Ectodermal cell (in vitro differentiated cells): Measurements from ENCODE around the gene FBXO48.

ENCODE experiments used
- H3K27ac ChIP-seq: 2 replicates; pipeline ENCODE4 v1.7.0; 2013; ENCODE audit warnings: mild to moderate bottlenecking, low read depth, low read length; ENCODE audit not compliant: insufficient read depth, poor library complexity, severe bottlenecking
- H3K27me3 ChIP-seq: 2 replicates; pipeline ENCODE4 v1.7.0; 2013; ENCODE audit warnings: mild to moderate bottlenecking, low read length; ENCODE audit not compliant: insufficient read depth, control insufficient read depth, poor library complexity, severe bottlenecking
- H3K36me3 ChIP-seq: one replicate; pipeline ENCODE4 v1.7.0; 2013; ENCODE audit warnings: low read length; ENCODE audit not compliant: control insufficient read depth, insufficient read depth
- H3K4me1 ChIP-seq: one replicate; pipeline ENCODE4 v1.7.0; 2013; ENCODE audit warnings: low read length; ENCODE audit not compliant: control insufficient read depth, insufficient read depth
- H3K4me3 ChIP-seq: 2 replicates; pipeline ENCODE4 v1.7.0; 2013; ENCODE audit warnings: low read depth, low read length, control low read depth; ENCODE audit not compliant: insufficient read depth
- H3K9me3 ChIP-seq: 2 replicates; pipeline ENCODE4 v1.7.0; 2013; ENCODE audit warnings: mild to moderate bottlenecking, low read length, moderate library complexity; ENCODE audit not compliant: control insufficient read depth
- whole genome bisulfite sequencing, 2 experiments: methylation state at CpG; one replicate each; pipeline ENCODE4 v1.1.7; 2013; ENCODE audit warnings: missing lambda C conversion rate in 2 of 2; 5-methylcytosine and 5-hydroxymethylcytosine counted together

Gene FBXO48

GRCh38 chr2:68438455-68439303 is 28.4 kb downstream of the FBXO48 start:
- H3K9me3 ChIP-seq: no peaks in the 10 kb centered on the region
- H3K4me3 ChIP-seq: no peak overlapping the region
- no peaks in the 10 kb centered on the region for H3K27me3 ChIP-seq
- no peaks in the 10 kb centered on the region for H3K4me1 ChIP-seq
- 90 to 94% methylated on average over 7 of the region's 7 CpGs for WGBS, 2 experiments
- H3K27ac ChIP-seq: no peak overlapping the region
- no peaks in the 10 kb centered on the region for H3K36me3 ChIP-seq

GRCh38 chr2:68436270-68436669 is 30.8 kb downstream of the FBXO48 start:
- H3K27me3 ChIP-seq: no peaks in the 10 kb centered on the region
- H3K4me3 ChIP-seq: no peak overlapping the region
- 86 to 94% methylated on average over 4 of the region's 4 CpGs for WGBS, 2 experiments
- H3K9me3 ChIP-seq: no peaks in the 10 kb centered on the region
- no peaks in the 10 kb centered on the region for H3K36me3 ChIP-seq
- H3K27ac ChIP-seq: no peak overlapping the region
- no peaks in the 10 kb centered on the region for H3K4me1 ChIP-seq

DNA sequence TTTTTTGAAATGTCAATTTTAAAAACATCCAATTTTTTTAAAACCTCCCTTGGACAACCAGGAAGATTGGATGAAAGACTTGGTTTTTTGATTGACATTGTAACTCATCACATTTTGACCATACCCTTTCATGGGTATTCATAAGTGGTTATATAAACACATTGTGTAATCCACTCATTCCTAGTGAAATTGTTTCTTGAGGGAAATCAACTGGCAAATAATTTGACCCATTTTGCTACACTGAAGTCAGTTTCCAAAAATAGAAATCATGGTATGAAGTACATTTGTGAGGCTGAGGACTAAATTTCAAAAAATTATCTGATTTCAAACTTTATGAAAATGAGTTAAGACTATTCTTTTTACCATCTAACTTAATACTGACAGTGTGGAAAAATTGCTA is 31.5 kb downstream of the FBXO48 start:
- H3K27me3 ChIP-seq: no peaks in the 10 kb centered on the region
- H3K4me1 ChIP-seq: no peaks in the 10 kb centered on the region
- no peaks in the 10 kb centered on the region for H3K9me3 ChIP-seq
- no peak overlapping the region for H3K27ac ChIP-seq
- no peaks in the 10 kb centered on the region for H3K36me3 ChIP-seq
- no peak overlapping the region for H3K4me3 ChIP-seq

- no peaks in the 10 kb centered on the region for H3K9me3 ChIP-seq
- H3K4me3 ChIP-seq: no peak overlapping the region
- H3K36me3 ChIP-seq: no peaks in the 10 kb centered on the region
- H3K27me3 ChIP-seq: no peaks in the 10 kb centered on the region
- no peaks in the 10 kb centered on the region for H3K4me1 ChIP-seq
- H3K27ac ChIP-seq: no peak overlapping the region
These were observed 32.1 kb downstream of the FBXO48 start for GRCh38 chr2:68434981-68435380.

DNA sequence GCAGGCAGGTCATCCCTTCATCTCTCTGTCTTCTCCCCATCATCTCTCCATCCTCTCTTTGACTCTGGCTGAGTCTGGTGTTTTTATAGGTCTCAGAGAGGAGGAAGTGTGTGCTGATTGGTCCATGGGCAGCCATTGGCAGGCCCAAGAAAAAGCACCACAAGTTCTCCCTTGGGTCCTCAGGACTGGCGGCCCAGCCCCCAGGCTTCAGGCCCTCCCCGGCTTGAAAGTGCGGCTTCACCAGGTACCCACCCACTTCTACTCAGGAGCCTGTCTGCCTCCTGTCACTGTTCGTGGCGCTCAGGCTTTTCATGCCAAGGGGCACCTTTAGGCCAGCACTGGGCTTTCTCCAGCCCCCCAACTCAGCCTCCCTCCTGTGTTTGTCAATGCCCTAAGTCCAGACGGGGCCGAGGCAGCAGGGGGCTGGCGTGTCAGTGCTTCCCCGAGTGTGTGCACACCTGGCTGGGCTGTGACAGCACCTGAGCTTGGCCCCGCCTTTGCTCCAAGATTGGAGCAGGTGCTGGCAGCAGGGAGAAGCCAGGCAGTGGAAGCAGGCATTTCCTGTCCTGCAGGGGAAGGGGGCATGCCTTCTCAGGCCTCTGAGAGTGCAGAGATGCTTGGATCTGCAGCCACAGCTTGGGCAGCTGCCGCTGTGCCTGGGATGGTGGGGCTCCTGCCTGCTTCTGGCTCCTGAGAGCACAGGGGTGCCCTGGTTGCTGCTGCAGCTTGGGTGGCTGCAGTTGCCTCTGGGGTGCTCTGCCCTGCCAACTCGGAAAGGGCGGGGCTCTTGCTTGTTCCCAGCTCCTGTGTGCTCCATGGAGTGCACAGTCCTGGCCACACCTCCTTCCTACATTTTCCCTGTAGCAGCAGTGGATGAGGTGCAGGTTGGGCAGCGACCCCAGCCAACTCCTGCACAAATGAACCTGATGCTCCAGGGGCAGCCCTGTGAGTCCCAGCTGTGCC is 34.1 kb downstream of the FBXO48 start:
- Histone ChIP-seq H3K36me3 (no peaks in the 10 kb centered on the region), H3K27me3 (no peaks in the 10 kb centered on the region), H3K4me1 (no peaks in the 10 kb centered on the region), H3K4me3 (no peak overlapping the region), H3K27ac (no peak overlapping the region), H3K9me3 (no peaks in the 10 kb centered on the region)
- 79 to 80% methylated on average over 14 of the region's 14 CpGs for WGBS, 2 experiments

DNA sequence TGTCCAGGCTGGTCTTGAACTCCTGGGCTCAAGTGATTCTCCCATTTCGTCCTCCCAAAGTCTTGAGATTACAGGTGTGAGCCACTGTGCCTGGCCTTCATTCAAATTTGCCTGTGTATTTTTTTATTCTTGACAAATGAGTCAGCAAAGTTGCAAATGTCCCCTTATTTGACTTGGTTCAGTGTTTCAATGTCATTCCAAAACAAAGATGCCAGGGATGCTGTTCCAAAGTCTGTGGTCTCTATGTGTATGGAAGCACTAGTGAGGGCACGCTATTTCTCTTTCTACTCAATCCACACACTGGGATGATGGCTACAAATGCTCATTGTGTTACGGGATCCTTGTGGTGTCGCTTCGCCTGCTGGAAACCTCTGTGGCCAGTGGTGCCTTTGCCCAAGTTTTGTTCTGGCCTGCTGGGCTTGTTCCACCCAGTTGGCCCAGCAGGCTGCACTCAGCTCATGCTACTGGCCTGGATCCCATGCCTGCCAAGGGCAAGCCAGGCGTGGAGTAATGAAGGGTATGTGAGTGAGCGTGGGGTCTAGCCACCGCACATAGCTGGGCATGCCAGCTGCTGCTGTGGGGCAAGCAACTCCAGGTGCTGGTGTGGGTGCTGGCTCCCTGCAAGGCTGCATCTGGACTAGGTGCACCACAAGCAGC is 35.6 kb downstream of the FBXO48 start:
- no peaks in the 10 kb centered on the region for H3K9me3 ChIP-seq
- H3K4me1 ChIP-seq: no peaks in the 10 kb centered on the region
- H3K36me3 ChIP-seq: no peaks in the 10 kb centered on the region
- no peak overlapping the region for H3K27ac ChIP-seq
- no peaks in the 10 kb centered on the region for H3K27me3 ChIP-seq
- WGBS, 2 experiments: 81 to 83% methylated on average over 8 of the region's 8 CpGs
- H3K4me3 ChIP-seq: no peak overlapping the region

- no peaks in the 10 kb centered on the region for H3K27me3 ChIP-seq
- H3K4me3 ChIP-seq: no peak overlapping the region
- no peaks in the 10 kb centered on the region for H3K36me3 ChIP-seq
- no peaks in the 10 kb centered on the region for H3K4me1 ChIP-seq
- 78 to 80% methylated on average over 7 of the region's 7 CpGs for WGBS, 2 experiments
- no peak overlapping the region for H3K27ac ChIP-seq
- H3K9me3 ChIP-seq: no peaks in the 10 kb centered on the region
These were observed 37.7 kb downstream of the FBXO48 start for GRCh38 chr2:68429311-68429826.

DNA sequence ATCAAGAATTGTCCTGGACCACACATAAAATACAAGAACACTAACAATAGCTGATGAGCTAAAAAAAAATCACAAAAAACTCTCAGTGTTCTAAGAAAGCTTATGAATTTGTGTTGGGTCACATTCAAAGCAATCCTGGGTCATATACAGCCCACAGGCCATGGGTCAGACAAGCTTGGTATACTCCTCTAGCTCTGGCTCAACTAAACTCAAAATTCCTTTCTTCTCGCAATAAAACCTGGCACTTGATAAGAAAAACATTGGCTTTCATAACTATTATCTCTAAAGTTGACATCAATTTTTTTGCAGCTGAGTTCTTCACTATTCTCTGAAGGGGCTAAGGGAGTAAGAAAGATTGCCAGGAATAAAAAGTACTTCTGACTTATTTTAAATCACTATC is 38.3 kb downstream of the FBXO48 start:
- H3K4me3 ChIP-seq: no peak overlapping the region
- H3K9me3 ChIP-seq: no peaks in the 10 kb centered on the region
- no peak overlapping the region for H3K27ac ChIP-seq
- no peaks in the 10 kb centered on the region for H3K36me3 ChIP-seq
- 86 to 93% methylated on average over 1 of the region's 1 CpG for WGBS, 2 experiments
- no peaks in the 10 kb centered on the region for H3K4me1 ChIP-seq
- H3K27me3 ChIP-seq: no peaks in the 10 kb centered on the region

GRCh38 chr2:68428126-68428525 is 39.0 kb downstream of the FBXO48 start:
- no peaks in the 10 kb centered on the region for H3K27me3 ChIP-seq
- no peak overlapping the region for H3K4me3 ChIP-seq
- H3K4me1 ChIP-seq: no peaks in the 10 kb centered on the region
- 94% methylated on average over 3 to 4 of the region's 4 CpGs for WGBS, 2 experiments
- no peaks in the 10 kb centered on the region for H3K9me3 ChIP-seq
- no peaks in the 10 kb centered on the region for H3K36me3 ChIP-seq
- H3K27ac ChIP-seq: no peak overlapping the region
